WTC11 (cell line): ENCODE results near the gene ADGRB2. TPM values are rescaled to one million over a fixed set of nuclear protein-coding genes. Genes with fewer than 3 reads are reported as not detected.

Experiments used
- ARID4B ChIP-seq: sonication (generic); formaldehyde crosslinking; IDR thresholded peaks from 2 replicates; pipeline ENCODE4 v1.8.0; 2023; ENCODE audit warnings: missing genetic modification reagents, mild to moderate bottlenecking, borderline replicate concordance
- CDX4 ChIP-seq: fragments of 250-450 bp; sonication (Bioruptor Pico); IDR thresholded peaks from 2 replicates; pipeline ENCODE4 v1.9.0; 2021; ENCODE audit warnings: moderate library complexity, mild to moderate bottlenecking, inconsistent platforms, borderline replicate concordance
- ESRRA ChIP-seq: sonication (generic); formaldehyde crosslinking; IDR thresholded peaks from 2 replicates; pipeline ENCODE4 v1.8.1; 2022; ENCODE audit warnings: mild to moderate bottlenecking, missing genetic modification reagents, borderline replicate concordance
- FOXK1 ChIP-seq: sonication (generic); formaldehyde crosslinking; IDR thresholded peaks from 2 replicates; pipeline ENCODE4 v1.8.0; 2022; ENCODE audit warnings: mild to moderate bottlenecking, moderate library complexity, missing genetic modification reagents
- FOXP1 ChIP-seq: sonication (generic); formaldehyde crosslinking; IDR thresholded peaks from 2 replicates; pipeline ENCODE4 v1.8.0; 2022; ENCODE audit warnings: missing genetic modification reagents, mild to moderate bottlenecking, moderate library complexity, borderline replicate concordance
- HMGA2 ChIP-seq: fragments of 250-450 bp; sonication (Bioruptor Pico); IDR thresholded peaks from 2 replicates; pipeline ENCODE4 v1.4.0; 2021; ENCODE audit warnings: mild to moderate bottlenecking, moderate library complexity
- KAT7 ChIP-seq: sonication (generic); formaldehyde crosslinking; IDR thresholded peaks from 2 replicates; pipeline ENCODE4 v1.8.1; 2023; ENCODE audit warnings: missing genetic modification reagents, mild to moderate bottlenecking, borderline replicate concordance
- NFATC4 ChIP-seq: fragments of 250-450 bp; sonication (Bioruptor Pico); IDR thresholded peaks from 2 replicates; pipeline ENCODE4 v1.9.0; 2021; ENCODE audit warnings: mild to moderate bottlenecking
- NR2C2 ChIP-seq: sonication (generic); formaldehyde crosslinking; IDR thresholded peaks from 2 replicates; pipeline ENCODE4 v1.8.0; 2022; ENCODE audit warnings: mild to moderate bottlenecking, missing genetic modification reagents
- TP53 ChIP-seq: sonication (generic); formaldehyde crosslinking; IDR thresholded peaks from 2 replicates; pipeline ENCODE4 v1.8.1; 2023; ENCODE audit warnings: mild to moderate bottlenecking, missing genetic modification reagents
- ZBTB21 ChIP-seq: sonication (generic); formaldehyde crosslinking; IDR thresholded peaks from 2 replicates; pipeline ENCODE4 v1.8.1; 2023; ENCODE audit warnings: mild to moderate bottlenecking, missing genetic modification reagents, borderline replicate concordance
- ZNF423 ChIP-seq: fragments of 250-450 bp; sonication (Bioruptor Pico); IDR thresholded peaks from 2 replicates; pipeline ENCODE4 v2.1.2; 2022; ENCODE audit warnings: mild to moderate bottlenecking, moderate library complexity
- ZNF425 ChIP-seq: fragments of 250-450 bp; sonication (Bioruptor Pico); conservative IDR thresholded peaks from 2 replicates; pipeline ENCODE4 v1.9.0; 2021; ENCODE audit warnings: mild to moderate bottlenecking
- total RNA-seq: library from RNA; stranded (reverse); gene quantifications from 3 replicates; pipeline ENCODE4 v1.2.3, GENCODE V29; 2021
- TF ChIP-seq, protein P1 (sequence below): fragments of 250-450 bp; sonication (Bioruptor Pico); IDR thresholded peaks from 2 replicates; pipeline ENCODE4 v1.9.0; 2021; ENCODE audit warnings: mild to moderate bottlenecking, borderline replicate concordance
- TF ChIP-seq, protein P2 (sequence below): sonication (generic); formaldehyde crosslinking; IDR thresholded peaks from 2 replicates; pipeline ENCODE4 v1.8.0; 2023; ENCODE audit warnings: mild to moderate bottlenecking, missing genetic modification reagents

Gene ADGRB2
- total RNA-seq, 1 experiment from 2014 or later = 39.3 TPM

DNA sequence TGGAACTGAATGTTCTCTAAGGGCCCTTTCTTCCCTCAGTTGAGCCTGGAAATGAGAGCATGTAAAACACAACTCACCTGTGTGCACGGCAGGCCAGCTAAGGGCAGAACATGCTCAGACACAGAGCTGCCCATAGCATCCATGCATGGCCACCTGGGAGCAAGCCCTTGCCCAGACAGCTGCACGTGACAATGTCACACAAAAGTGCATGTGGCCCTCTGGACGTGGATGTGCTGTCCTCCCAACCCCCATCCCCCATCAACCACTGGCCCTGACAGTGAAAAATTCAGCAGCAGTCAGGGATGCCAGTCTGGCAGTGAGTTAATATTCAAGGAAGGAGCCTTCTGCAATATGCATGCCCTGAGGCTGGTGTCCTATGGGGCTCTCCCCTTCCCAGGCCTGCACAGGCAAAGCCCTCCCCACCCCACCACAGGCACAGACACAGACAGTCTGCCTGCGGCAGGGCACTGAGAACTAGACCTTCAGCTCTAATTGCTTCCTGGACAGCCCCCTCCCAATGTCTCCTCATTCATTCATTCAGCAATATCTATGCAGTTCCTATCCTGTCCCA is 45.7 kb downstream of the ADGRB2 start (continued):
- TF ChIP-seq CDX4 (CRISPR knock-in tag) = no peak
- TF ChIP-seq, protein P1, sequence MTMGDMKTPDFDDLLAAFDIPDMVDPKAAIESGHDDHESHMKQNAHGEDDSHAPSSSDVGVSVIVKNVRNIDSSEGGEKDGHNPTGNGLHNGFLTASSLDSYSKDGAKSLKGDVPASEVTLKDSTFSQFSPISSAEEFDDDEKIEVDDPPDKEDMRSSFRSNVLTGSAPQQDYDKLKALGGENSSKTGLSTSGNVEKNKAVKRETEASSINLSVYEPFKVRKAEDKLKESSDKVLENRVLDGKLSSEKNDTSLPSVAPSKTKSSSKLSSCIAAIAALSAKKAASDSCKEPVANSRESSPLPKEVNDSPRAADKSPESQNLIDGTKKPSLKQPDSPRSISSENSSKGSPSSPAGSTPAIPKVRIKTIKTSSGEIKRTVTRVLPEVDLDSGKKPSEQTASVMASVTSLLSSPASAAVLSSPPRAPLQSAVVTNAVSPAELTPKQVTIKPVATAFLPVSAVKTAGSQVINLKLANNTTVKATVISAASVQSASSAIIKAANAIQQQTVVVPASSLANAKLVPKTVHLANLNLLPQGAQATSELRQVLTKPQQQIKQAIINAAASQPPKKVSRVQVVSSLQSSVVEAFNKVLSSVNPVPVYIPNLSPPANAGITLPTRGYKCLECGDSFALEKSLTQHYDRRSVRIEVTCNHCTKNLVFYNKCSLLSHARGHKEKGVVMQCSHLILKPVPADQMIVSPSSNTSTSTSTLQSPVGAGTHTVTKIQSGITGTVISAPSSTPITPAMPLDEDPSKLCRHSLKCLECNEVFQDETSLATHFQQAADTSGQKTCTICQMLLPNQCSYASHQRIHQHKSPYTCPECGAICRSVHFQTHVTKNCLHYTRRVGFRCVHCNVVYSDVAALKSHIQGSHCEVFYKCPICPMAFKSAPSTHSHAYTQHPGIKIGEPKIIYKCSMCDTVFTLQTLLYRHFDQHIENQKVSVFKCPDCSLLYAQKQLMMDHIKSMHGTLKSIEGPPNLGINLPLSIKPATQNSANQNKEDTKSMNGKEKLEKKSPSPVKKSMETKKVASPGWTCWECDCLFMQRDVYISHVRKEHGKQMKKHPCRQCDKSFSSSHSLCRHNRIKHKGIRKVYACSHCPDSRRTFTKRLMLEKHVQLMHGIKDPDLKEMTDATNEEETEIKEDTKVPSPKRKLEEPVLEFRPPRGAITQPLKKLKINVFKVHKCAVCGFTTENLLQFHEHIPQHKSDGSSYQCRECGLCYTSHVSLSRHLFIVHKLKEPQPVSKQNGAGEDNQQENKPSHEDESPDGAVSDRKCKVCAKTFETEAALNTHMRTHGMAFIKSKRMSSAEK (CRISPR knock-in tag) = no peak
- TF ChIP-seq ZNF425 (CRISPR knock-in tag) = no peak
- no peak for TF ChIP-seq NFATC4 (CRISPR knock-in tag)
- no peak for TF ChIP-seq KAT7 (CRISPR knock-in tag)
- no peak for TF ChIP-seq HMGA2 (CRISPR knock-in tag)
- TF ChIP-seq FOXP1 (CRISPR knock-in tag) = no peak
- TF ChIP-seq NR2C2 = no peak
- TF ChIP-seq ZNF423 (CRISPR knock-in tag) = no peak
- TF ChIP-seq, protein P2, sequence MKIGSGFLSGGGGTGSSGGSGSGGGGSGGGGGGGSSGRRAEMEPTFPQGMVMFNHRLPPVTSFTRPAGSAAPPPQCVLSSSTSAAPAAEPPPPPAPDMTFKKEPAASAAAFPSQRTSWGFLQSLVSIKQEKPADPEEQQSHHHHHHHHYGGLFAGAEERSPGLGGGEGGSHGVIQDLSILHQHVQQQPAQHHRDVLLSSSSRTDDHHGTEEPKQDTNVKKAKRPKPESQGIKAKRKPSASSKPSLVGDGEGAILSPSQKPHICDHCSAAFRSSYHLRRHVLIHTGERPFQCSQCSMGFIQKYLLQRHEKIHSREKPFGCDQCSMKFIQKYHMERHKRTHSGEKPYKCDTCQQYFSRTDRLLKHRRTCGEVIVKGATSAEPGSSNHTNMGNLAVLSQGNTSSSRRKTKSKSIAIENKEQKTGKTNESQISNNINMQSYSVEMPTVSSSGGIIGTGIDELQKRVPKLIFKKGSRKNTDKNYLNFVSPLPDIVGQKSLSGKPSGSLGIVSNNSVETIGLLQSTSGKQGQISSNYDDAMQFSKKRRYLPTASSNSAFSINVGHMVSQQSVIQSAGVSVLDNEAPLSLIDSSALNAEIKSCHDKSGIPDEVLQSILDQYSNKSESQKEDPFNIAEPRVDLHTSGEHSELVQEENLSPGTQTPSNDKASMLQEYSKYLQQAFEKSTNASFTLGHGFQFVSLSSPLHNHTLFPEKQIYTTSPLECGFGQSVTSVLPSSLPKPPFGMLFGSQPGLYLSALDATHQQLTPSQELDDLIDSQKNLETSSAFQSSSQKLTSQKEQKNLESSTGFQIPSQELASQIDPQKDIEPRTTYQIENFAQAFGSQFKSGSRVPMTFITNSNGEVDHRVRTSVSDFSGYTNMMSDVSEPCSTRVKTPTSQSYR (CRISPR knock-in tag) = no peak
- TF ChIP-seq TP53 (CRISPR knock-in tag) = no peak
- TF ChIP-seq ESRRA = no peak
- no peak for TF ChIP-seq ARID4B
- no peak for TF ChIP-seq ZBTB21
- no peak for TF ChIP-seq FOXK1
